ENCODE measurements around the gene RGL1.

- TF ChIP-seq EP300 (IDR thresholded peaks at IDR 0.05; ENCODE audit: low read length) (no peak), E4F1 (CRISPR knock-in tag; IDR thresholded peaks at IDR 0.05; ENCODE audit: borderline replicate concordance) (no peak), ZSCAN29 (IDR thresholded peaks at IDR 0.05) (no peak), SNRNP70 (optimal IDR thresholded peaks at IDR 0.05; ENCODE audit: low read depth, low read length) (no peak), FOSL1 (tag; conservative IDR thresholded peaks at IDR 0.05) (no peak), MTA3 (IDR thresholded peaks at IDR 0.05; ENCODE audit: borderline replicate concordance) (no peak)
Measured at GRCh38 chr1:183806125-183806524, 1.2 kb downstream of the RGL1 start.

All from K562 (cell line).